ENCODE results near the gene RPP21.
A peak's percentile ranks its signal among the peaks of the same experiment; 100 is the strongest.

Gene RPP21

DNA sequence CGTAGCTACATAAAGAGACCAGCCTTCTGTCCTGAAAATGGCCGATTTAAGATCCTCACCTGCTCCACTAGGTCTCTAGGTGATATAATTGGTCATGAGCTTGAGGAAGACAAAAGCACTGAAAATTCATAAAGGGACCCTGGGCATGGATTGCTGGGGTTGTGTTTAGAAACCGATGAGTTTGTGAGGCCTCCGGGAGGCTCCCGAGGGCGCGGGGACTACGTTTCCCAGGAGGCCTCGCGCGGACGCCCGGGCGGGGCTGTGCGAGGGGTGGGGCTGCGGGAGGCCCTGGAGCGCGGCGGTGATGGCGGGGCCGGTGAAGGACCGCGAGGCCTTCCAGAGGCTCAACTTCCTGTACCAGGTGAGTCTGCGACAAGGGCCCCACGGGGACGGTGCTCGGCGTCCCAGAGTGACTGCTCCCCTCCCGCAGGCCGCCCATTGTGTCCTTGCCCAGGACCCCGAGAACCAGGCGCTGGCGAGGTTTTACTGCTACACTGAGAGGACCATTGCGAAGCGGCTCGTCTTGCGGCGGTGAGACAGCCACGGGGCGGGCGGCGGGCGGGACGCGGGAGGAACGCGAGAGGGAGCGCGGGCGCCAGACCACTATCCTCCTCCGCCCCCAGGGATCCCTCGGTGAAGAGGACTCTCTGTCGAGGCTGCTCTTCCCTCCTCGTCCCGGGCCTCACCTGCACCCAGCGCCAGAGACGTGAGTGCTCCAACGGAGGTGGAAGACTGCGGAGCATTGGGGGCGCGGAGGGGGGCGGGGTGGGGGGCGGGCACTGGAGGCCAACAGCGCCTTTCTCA lies at the start of gene RPP21:
Gene RPP21 (plus strand): TSS at position 289 of the 804 bp plus-strand sequence. CDS start 16 bp downstream, at position 305.
- peak; percentile 79 to 80 for DNase-seq (ENCODE audit: low read depth in 1 of 2, low spot score in 1 of 2)

DNA sequence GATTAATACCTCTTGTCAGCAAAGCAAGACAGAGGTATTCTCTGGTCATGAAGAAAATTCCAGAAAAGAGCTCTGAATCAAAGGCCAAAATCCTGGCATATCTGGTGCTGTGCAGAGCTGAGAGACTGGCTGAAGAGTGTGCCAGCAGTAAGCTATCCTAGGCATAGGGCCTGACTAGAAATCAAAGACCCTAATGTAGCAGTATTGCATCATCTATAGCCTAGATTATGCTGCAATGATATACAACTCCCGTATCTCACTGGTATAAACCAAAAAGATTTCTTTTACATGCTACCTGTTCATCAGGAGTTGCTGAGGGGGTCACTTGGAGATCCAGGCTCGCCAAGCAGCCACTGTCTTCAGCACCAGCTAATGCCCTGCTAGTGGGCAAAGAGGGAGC lies 49.1 kb upstream of the RPP21 start:
- no peak for DNase-seq (ENCODE audit: low read depth in 1 of 2, low spot score in 1 of 2)

DNA sequence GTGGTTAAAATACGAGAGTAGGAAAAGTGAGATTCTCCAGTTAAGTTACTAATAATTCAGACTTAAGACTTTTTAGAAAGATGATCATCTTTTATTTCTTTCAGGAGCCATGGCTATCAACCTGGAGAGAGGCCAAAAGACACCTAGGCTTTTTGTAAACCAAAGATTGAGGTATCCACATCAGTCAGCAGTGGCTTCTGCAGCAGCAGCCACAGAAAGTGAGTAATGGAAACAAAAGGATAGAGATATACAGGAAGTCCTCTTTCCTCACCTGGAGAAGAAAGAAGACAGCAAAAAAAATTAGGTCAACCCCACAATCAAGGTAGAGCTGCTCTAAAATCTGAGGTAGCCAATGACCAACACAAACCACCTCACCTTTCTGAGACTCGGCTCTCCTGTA lies 41.0 kb upstream of the RPP21 start:
- DNase-seq (ENCODE audit: low read depth in 1 of 2, low spot score in 1 of 2): no peak

DNA sequence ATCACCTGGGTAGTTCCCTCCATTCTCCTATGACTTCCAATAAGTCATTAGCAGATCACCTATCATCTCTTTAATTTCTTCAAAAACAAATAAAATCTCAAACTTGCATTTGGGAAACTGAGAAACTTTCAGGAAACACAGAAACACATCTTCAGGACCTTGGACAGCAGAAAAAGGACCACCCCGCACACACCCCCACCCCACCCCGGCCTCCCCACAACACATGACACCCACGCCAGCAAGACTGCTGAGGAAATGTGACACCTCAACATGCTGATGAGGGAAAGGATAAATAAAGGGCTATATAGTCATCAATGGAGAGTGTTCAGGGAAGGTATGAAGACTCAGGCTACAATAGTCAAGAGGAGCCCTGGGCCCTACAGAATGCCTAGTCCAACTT lies 33.9 kb upstream of the RPP21 start:
- DNase-seq (ENCODE audit: low read depth in 1 of 2, low spot score in 1 of 2): no peak

DNA sequence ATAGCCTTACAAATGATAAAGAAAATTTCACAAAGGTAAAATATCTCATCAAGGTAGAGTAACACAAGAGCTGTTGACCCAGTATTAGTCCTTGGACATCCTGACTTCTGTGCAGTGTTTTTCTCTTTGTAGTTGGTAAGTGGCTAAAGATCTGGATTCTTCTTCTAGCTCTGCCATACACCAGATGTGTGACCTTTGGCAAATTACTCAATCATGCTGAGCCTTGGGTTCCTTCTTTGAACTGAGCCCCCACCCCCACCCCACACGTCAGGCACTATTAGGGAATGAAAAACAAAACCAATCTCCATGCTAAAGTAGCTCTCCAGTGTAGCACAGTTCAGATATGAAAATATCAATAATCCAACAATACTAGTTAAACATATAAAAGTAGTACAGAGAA lies 33.3 kb upstream of the RPP21 start:
- no peak for DNase-seq (ENCODE audit: low read depth in 1 of 2, low spot score in 1 of 2)

DNA sequence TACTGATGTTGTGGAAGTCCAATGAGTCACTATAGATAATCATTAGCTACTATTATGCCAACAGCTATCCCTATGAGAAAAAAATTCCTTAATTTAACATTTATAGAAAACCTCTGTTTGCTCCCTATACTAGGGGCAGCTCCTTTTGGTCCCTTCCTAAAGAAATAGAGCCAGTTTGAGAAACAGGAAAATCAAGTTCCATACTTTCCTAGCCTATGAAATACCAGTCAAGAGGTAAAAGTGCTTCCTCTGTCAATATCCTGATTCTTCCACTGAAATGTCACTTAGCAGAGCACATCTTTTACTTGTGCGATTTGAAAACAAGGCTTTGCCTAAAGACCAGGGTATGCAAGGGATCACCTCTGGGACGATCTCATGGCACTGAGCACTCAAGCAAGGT lies 32.7 kb upstream of the RPP21 start:
- DNase-seq (ENCODE audit: low read depth in 1 of 2, low spot score in 1 of 2): no peak

DNA sequence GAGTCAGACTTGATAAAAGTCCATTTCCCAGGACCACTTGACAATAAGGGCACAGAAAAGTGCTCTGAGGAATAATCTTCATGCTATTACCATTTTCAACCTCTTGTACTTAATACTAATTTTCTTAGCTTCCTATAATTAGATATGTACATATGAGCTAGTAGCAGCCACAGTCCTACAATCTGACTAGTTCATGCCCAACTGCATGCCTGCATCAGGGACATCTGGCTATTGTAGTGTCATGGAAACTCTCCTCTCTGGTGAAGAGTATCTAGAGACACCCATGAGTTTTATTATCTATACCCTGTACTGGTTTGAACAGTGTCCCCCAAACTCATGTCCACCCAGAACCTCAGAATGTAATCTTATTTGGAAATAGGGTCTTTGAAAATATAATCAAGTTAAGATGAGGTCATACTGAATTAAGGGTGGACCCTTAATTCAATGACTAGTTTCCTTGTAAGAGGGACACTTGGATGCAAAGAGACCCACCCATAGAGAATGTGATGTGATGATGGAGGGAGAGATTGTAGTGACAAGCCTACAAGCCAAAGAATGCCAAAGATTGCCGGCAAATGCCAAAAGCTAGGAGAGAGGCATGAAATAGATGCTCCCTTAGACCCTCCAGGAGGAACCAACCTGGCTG lies 32.2 kb upstream of the RPP21 start:
- no peak for DNase-seq (ENCODE audit: low read depth in 1 of 2, low spot score in 1 of 2)

DNA sequence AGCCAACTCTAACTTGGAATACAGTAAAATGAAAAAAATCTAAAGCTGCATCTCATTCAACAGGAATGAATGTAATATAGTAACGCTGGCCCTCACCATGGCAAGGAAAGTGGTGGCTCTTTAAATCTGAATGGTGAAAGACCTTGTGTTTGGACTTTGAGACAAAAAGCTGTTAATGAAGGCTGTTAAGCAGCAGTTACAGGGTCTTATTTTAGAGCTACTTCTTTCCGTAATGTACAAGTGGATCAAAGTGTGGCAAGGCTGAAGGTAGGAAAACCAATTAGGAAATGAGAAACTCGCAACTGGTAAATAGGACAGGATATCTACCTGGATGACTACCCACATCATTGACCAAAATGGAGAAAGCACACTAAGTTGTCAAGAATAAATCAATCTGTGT lies 29.8 kb upstream of the RPP21 start:
- DNase-seq (ENCODE audit: low read depth in 1 of 2, low spot score in 1 of 2): no peak

DNA sequence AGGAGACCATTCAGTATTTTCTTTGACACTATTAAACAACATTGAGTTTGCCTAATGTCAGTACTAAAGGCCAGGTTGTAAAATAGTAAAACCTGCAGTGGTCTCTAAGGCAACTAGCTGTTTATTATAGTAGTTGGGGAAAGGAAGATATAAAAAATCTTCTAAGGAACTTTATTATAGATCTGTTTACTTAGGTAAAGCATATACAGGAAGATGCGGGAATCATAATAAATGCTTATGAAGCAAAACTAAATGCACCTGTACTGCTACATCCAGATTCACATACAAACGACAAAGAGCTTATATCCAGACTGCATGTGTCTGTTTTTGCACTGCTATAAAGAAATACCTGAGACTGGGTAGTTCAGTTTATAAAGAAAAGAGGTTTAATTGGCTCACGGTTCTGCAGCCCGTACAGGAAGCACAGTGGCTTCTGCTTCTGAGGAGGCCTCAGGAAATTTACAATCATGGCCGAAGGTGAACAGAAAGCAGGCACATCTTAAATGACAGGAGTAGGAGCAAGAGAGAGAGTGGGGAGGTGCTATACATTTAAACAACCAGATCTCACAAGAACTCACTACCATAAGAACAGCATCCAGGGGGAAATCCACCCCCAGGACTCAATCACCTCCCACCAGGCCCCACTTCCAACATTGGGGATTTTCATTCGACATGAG lies 26.9 kb upstream of the RPP21 start:
- no peak for DNase-seq (ENCODE audit: low read depth in 1 of 2, low spot score in 1 of 2)

DNA sequence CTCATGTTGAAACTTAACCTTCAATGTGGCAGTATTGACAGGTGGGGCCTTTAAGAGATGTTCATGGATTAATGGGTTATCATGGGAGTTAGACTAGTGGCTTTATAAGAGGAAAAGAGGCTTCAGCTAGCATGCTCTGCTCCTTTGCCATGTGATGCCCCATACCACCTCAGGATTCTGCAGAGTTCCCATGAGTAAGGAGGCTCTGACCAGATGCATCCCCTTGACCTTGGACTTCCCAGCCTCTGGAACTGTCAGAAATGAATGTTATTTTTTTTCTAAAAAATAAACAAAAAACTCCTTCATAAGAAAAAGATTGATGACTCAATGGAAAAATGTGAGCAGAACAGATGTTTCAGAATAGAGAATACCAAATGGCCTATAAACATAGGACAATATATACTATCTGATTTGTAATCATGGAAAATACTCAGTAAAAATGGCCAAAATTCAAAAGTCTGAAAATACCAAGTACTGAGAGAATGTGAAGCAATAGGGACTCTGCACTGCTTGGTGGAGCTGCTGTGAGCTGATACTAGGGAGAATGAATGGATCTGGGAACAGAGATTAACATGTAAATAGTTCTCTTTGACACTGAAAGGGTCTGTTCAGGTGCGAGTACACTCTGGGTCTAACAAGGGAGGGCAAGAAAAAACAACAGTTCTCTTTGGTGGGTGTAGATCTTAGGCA lies 25.7 kb upstream of the RPP21 start:
- no peak for DNase-seq (ENCODE audit: low read depth in 1 of 2, low spot score in 1 of 2)

DNA sequence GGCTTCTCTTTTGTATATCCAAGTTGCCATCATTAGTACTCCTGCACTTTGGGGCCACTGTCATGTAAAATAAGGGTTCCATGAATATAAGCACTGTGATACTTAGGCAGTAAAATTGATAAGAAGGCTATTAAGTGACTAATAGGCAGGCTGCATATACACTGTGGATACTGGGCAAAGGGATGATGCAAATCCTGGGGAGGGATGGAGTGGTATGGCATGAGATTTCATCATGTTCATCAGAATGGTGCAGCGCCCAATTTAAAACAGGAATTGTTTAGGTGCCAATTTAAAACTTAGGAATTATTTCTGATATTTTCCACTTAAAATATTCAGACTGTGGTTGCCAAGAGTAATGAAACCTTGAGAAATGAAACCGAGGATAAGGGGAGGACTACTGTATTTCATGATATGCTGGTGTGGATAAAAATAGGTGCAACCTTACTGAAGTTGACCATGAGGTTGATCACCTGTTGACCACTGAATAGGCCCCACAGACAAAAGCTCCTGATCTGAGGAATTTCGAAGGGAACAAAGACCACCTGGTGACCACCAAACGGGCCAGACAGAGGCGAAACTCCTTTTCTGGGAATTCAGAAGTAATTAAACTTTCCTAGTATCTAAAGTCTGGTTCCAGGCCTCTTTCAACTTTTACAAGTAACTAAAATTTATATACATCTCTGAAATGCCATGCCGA lies 23.1 kb upstream of the RPP21 start:
- no peak for DNase-seq (ENCODE audit: low read depth in 1 of 2, low spot score in 1 of 2)

DNA sequence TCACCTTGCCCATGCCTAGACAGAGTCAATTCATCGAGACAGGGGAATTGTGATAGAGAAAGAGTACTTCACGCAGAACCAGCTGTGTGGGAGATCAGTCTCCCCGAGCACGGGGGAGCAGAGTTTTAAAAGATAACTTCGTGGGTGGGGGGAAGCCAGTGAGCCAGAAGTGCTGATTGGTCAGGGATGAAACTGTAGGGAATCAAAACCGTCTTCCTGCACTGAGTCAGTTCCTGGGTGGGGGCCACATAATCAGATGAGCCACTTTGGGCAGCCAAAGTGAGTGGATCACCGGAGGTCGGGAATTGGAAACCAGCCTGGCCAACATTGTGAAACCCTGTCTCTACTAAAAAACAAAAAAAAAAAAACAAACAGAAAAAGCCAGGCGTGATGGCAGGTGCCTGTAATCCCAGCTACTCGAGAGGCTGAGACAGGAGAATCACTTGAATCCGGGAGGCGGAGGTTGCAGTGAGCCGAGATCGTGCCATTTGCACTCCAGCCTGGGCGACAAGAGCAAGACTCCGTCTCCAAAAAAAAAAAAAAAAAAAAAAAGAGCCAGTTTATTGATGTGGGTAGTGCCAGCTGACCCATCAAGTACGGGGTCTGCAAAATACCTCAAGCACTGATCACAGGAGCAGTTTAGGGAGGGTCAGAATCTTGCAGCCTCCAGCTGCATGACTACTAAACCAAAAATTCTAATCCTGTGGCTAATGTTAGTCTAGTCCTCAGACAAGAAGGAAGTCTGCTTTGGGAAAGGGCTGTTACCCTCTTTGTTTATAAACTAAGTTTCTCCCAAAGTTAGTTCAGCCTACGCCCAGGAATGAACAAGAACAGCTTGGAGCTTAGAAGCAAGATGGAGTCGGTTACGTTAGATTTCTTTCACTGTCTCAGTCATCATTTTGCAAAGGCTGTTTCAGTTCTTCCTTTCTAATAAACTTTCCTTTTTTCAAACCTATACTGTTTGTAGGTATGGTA lies 22.1 kb upstream of the RPP21 start:
- no peak for DNase-seq (ENCODE audit: low read depth in 1 of 2, low spot score in 1 of 2)

DNA sequence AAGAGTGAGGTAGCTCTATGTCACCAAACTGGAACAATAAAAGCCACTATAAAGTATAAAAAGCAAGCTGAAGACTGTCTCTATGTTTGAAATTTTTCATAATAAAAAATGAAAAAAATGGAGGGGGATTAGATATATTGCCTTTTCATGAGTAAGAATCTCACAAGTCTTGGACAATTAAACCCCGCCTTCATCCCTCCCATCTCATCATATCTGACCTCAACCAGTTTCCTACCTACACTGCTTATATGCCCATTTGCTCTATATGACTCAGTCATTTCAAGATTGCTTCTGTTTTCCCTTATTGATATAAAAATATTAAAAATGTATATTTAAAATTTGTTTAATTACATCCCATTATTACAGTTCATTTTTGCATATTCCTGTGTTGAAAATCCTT lies 21.1 kb upstream of the RPP21 start:
- no peak for DNase-seq (ENCODE audit: low read depth in 1 of 2, low spot score in 1 of 2)

DNA sequence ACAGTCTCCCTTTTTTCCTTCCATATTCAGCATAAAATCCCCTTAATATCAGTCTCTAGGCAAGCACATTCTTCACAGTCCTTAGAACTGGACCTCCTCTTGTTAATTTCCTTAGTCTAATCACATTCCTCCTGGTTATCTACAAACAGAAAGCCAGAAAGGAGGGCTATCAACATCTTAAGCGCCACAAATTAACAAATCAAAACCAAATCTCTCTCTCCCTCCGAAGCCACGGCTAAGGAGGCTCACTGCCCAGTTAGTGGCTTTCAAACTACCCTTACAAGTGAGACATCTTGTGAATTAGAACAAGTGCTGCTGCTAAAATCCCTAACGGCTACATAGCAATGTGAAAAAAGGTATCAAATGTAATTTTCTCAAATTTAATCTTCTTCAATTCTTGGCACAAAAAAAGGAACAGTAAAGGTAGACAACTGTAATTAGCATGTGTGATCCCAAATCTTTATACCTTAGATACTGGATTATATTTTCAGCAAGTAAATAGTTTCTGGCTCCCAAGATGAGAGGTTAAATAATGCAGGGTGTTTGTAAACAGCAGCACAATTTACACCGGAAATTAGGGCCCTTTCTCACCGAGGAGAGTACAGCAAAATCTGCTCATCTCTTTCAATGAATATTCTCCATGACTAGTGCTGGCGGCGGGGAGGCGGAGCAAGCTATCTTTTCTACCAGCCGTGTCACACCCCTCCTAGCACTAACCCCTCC lies 19.6 kb upstream of the RPP21 start:
- peak; percentile 49 to 70 for DNase-seq (ENCODE audit: low read depth in 1 of 2, low spot score in 1 of 2)

DNA sequence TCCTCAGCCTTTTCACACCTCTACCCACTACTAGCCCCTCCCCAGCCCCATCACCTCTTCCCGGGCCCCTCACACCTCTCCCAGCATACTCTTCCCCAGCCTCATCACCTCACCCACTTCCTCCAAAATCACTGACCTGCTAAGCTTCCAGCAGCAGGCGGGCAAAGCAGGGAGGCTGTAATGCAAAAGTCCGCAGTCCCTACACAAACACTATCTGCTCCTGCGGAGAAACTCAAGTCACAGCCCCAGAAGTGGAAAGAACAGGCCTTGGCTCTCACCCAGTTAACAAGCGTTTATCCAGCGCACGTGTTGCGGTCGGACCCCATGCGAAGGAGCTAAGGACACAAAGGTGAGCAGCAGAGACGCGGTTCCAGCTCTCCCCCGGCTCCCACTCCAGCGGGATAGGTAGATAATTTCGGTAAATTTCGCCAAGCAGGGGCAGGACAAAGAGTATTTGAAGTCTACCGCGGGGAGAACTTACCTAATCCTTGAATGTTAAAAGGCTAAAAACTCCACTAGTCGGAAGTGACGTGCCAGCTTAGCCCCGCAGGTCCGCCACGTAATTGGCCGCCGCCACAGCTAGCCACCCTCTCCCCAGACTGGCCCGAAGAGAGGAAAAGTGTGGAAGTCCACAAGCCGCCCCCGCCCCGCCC lies 19.0 kb upstream of the RPP21 start:
- DNase-seq (ENCODE audit: low read depth in 1 of 2, low spot score in 1 of 2): peak; percentile 44 to 62

DNA sequence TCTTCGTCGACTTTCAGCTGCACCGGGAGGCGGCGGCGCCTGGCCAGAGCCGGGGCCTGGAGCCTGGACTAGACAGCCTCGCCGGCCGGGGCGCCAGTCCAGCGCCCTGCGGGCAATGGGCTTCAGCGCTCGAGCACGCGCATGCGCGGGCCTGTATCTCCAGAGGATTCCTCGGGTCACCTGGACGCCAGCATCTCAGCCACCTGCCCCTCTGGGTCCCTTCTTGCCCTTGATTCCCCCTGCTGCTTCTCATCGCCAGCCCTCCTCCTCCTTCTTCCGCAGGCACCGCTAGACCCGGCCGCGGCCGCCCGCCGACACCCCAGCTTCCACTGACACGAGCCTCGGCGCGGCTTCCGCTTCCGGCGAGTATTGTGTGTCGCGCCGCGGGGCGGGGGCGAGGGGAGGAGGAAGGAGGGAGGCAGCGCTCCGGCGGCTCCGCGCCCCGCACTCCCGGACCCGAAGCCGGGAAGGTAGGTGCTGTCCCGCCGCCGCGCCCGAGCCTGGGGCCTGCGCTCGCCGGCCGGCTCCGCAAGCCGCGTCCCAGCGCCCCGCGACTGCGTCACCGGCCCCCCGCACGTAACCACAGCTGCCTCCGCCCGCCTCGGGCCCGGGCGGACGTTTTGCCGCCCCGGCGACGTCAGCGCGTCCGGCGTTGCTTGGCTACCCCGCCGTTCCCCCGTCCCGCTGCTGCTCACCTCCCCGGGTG lies 18.3 kb upstream of the RPP21 start, which contains the start of gene TRIM39:
Gene TRIM39 (plus strand): TSS at position 402 of the 706 bp plus-strand sequence. CDS start 2,391 bp downstream, outside the sequence.
- peak; percentile 73 to 81 for DNase-seq (ENCODE audit: low read depth in 1 of 2, low spot score in 1 of 2)

DNA sequence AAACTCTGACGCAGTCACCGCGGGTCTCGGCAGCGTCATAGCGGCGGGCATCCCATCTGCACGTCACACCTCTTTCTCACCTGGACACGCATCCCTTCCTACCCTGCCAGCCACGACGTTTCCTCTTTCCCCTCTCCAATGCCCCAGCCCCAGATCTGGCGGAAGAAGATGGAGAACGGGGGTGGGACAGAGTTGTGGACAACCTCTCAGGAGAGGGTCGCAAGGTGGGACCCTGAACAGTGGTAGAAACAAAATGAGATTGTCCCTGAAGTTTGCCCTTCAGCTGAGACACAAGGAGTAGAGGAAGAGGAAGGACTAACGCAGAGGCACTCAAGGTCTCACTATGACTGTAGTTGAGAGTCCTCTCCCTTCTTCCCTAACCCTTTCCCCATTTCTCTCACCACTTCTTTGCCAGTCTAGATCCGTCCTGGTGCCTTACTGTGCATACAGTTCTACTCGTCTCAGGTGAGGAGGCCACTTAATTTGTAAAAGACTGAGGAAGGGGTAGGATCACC lies 17.7 kb upstream of the RPP21 start:
- DNase-seq (ENCODE audit: low read depth in 1 of 2, low spot score in 1 of 2): no peak

DNA sequence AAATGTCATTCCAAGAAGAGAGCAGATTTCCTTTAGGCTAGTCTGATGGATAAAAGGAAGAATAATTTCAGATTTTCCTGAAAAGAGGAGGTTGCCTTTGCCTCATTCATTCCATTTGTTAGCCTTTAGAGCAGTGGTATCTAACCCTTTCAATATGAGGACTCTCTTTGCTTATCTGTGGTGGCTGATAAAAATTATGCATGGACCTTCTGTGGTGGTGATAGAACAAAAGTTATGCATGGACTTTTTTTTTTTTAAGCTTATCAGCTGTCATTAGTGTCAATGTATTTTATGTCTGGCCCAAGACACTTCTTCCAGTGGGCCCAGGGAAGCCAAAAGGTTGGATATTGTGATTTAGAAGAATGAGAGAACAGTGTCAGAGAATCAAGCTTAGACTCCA lies 16.6 kb upstream of the RPP21 start:
- no peak for DNase-seq (ENCODE audit: low read depth in 1 of 2, low spot score in 1 of 2)
